Tibial nerve (tissue), 4 donors: ENCODE measurements around the gene KRAS. TPM values are rescaled to one million over a fixed set of nuclear protein-coding genes. Genes with fewer than 3 reads are reported as not detected.
A peak's percentile ranks its signal among the peaks of the same experiment; 100 is the strongest.

ENCODE experiments used
- DNase-seq, 2 donors: peaks; one replicate each; pipeline ENCODE4 v3.0.0-alpha.2; 2019; ENCODE audit warnings: low spot score in 2 of 2
- H3K27ac ChIP-seq, 4 donors: fragments of 200-600 bp; sonication (generic) in 3 of 4; one replicate each; pipeline ENCODE4 v1.5.1; 2017 to 2019; ENCODE audit warnings: mild to moderate bottlenecking in 1 of 4
- H3K27me3 ChIP-seq, 2 donors: fragments of 200-600 bp; sonication (generic) in 1 of 2; one replicate each; pipeline versions ENCODE4 v1.5.1 to v1.6.0; 2017 to 2019
- H3K36me3 ChIP-seq, 3 donors: fragments of 200-600 bp; sonication (generic); one replicate each; pipeline ENCODE4 v1.5.1; 2018 to 2019
- H3K4me1 ChIP-seq, 4 donors: fragments of 200-600 bp; sonication (generic) in 3 of 4; one replicate each; pipeline ENCODE4 v1.5.1; 2017 to 2019
- H3K4me3 ChIP-seq, 4 donors: fragments of 200-600 bp; sonication (generic) in 3 of 4; one replicate each; pipeline ENCODE4 v1.5.1; 2017 to 2019; ENCODE audit warnings: mild to moderate bottlenecking in 1 of 4, moderate library complexity in 1 of 4
- H3K9me3 ChIP-seq, 4 donors: fragments of 200-600 bp; sonication (generic) in 3 of 4; one replicate each; pipeline ENCODE4 v1.5.1; 2017 to 2019
- EP300 ChIP-seq, 2 donors: sonication (generic); formaldehyde crosslinking; IDR thresholded peaks; one replicate each; pipeline ENCODE4 v1.6.1; 2017; ENCODE audit warnings: antibody characterized with exemption in 2 of 2, mild to moderate bottlenecking in 1 of 2
- POLR2A ChIP-seq, 2 donors: fragments of 450-650 bp; IDR thresholded peaks; one replicate each; pipeline ENCODE4 v1.6.1; 2017; ENCODE audit warnings: antibody characterized with exemption in 2 of 2, mild to moderate bottlenecking in 2 of 2, moderate library complexity in 2 of 2
- WGBS, 2 donors: methylation state at CpG; one replicate each; pipeline ENCODE4 v1.1.5; 2018; 5-methylcytosine and 5-hydroxymethylcytosine counted together
- total RNA-seq, 4 donors: library from RNA; depleted of rRNA; stranded (reverse); fragments of >200 nt; gene quantifications; one replicate each; pipeline ENCODE4 v1.1.0, GENCODE V29; 2016
- TF ChIP-seq, protein P1 (sequence below), 5 experiments: fragments of 200-600 bp in 3 of 5; fragments of 450-650 bp in 2 of 5; sonication (generic) in 3 of 5; IDR thresholded peaks; one replicate each; pipeline ENCODE4 v1.5.1; 2016 to 2019; ENCODE audit warnings: antibody characterized with exemption in 5 of 5, mild to moderate bottlenecking in 3 of 5, moderate library complexity in 2 of 5

The KRAS gene
- total RNA-seq, 4 donors from 2014 or later: 19.2 to 36.3 (median 28.0) TPM

- DNase-seq: no peak
- Histone ChIP-seq H3K4me1 (peaks cover 0 to 14% (median 0%) of the 10 kb centered on the region in 4 donors), H3K27me3 (no peaks in the 10 kb centered on the region), H3K4me3 (no peak overlapping the region), H3K9me3 (no peaks in the 10 kb centered on the region), H3K27ac (no peak overlapping the region), H3K36me3 (no peaks in the 10 kb centered on the region)
- 93 to 94% methylated on average over 6 of the region's 6 CpGs for WGBS, 2 donors
- TF ChIP-seq POLR2A (IDR thresholded peaks at IDR 0.05) (no peak), EP300 (IDR thresholded peaks at IDR 0.05) (no peak)
- TF ChIP-seq, protein P1, sequence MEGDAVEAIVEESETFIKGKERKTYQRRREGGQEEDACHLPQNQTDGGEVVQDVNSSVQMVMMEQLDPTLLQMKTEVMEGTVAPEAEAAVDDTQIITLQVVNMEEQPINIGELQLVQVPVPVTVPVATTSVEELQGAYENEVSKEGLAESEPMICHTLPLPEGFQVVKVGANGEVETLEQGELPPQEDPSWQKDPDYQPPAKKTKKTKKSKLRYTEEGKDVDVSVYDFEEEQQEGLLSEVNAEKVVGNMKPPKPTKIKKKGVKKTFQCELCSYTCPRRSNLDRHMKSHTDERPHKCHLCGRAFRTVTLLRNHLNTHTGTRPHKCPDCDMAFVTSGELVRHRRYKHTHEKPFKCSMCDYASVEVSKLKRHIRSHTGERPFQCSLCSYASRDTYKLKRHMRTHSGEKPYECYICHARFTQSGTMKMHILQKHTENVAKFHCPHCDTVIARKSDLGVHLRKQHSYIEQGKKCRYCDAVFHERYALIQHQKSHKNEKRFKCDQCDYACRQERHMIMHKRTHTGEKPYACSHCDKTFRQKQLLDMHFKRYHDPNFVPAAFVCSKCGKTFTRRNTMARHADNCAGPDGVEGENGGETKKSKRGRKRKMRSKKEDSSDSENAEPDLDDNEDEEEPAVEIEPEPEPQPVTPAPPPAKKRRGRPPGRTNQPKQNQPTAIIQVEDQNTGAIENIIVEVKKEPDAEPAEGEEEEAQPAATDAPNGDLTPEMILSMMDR (IDR thresholded peaks at IDR 0.05): no peak
These were observed 27.5 kb upstream of the KRAS start for GRCh38 chr12:25278269-25278668.

DNA sequence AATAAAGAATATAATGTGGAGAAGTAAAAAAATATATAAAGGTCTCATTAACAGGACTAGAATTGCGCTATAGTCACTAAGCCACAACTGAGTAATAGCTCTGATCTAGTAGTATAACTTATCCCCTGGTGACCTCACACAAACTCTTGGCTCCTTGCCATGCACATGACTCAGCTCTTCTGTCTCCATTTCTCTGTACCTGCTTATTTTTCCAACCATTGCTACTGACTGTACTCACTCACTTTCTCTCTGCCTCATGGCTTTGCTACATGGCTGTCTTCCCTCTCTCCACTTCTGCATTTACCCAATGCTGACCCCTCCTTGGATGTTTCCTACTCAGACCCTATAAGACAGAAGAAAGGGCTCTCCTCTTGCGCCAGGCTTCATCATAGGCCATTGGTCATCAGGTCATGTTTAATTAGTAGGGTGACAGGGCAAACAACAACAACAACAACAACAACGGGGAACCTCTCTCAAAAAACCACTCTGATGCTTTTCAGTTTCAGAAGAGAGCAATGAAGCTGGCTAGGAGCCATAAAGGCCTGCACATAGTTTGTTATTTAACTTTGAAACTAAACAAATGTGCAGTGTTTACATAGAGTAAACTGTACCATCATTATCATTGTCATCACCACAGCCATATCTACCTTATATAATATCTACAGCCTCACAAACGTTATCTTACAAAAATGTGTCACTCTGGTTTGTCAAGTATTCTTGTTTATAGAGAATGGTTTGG, 25.6 kb upstream of the KRAS start:
- DNase-seq: peak; percentile 15 to 27
- TF ChIP-seq, protein P1 (IDR thresholded peaks at IDR 0.05): no peak
- no peak for TF ChIP-seq EP300 (IDR thresholded peaks at IDR 0.05)
- no peak for TF ChIP-seq POLR2A (IDR thresholded peaks at IDR 0.05)
- H3K4me1 ChIP-seq: peaks cover 0 to 10% (median 0%) of the 10 kb centered on the region in 4 donors
- H3K9me3 ChIP-seq: no peaks in the 10 kb centered on the region
- no peaks in the 10 kb centered on the region for H3K27me3 ChIP-seq
- no peaks in the 10 kb centered on the region for H3K36me3 ChIP-seq
- H3K4me3 ChIP-seq: no peak overlapping the region
- H3K27ac ChIP-seq: no peak overlapping the region
- 65 to 72% methylated on average over 4 of the region's 4 CpGs for WGBS, 2 donors

DNA sequence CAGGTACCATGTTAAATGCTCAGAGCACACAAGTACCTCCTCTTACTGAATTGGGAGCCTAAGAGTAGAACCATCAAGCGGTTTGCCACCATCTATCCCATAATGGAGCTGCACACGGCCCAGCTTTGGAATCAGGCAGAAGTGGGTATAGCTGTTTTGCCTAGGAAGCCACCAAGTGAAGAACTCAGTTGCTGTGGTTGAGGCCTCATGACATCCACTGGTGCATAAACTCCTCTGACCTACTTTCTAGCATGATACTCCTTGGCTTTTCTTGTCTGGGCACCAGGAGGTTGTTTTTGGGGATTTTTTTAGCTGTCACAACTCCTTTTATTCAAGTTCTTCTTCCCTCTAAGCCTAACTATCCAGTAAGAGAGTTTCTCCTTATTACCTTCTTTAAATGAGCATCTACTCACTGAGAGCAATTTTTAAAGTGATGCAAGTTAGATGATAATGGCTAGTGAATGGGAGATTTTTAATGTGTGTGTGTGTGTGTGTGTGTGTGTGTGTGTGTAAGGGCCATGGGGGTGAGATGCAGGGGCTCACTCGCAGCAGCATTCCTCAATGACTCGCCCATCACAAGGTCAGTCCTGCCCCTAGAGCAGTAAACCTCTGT, 20.9 kb upstream of the KRAS start:
- 67 to 68% methylated on average over 4 of the region's 4 CpGs for WGBS, 2 donors
- H3K4me3 ChIP-seq: no peak overlapping the region

GRCh38 chr12:25269701-25270100, 19.0 kb upstream of the KRAS start:
- no peak overlapping the region for H3K27ac ChIP-seq
- 90% methylated on average over 2 of the region's 2 CpGs for WGBS, 2 donors
- H3K4me3 ChIP-seq: no peak overlapping the region
- no peaks in the 10 kb centered on the region for H3K36me3 ChIP-seq
- H3K4me1 ChIP-seq: no peaks in the 10 kb centered on the region
- DNase-seq: no peak
- TF ChIP-seq POLR2A (IDR thresholded peaks at IDR 0.05): no peak
- TF ChIP-seq EP300 (IDR thresholded peaks at IDR 0.05): no peak
- TF ChIP-seq, protein P1 (IDR thresholded peaks at IDR 0.05): no peak
- H3K9me3 ChIP-seq: no peaks in the 10 kb centered on the region
- no peaks in the 10 kb centered on the region for H3K27me3 ChIP-seq

More for the DNA sequence above, 20.9 kb upstream of the KRAS start:
- DNase-seq: no peak
- H3K27ac ChIP-seq: no peak overlapping the region
- no peaks in the 10 kb centered on the region for H3K9me3 ChIP-seq
- TF ChIP-seq, protein P1 (IDR thresholded peaks at IDR 0.05): no peak
- TF ChIP-seq POLR2A (IDR thresholded peaks at IDR 0.05) (no peak), EP300 (IDR thresholded peaks at IDR 0.05) (no peak)
- peaks cover 0 to 10% (median 0%) of the 10 kb centered on the region in 4 donors for H3K4me1 ChIP-seq
- H3K27me3 ChIP-seq: no peaks in the 10 kb centered on the region
- no peaks in the 10 kb centered on the region for H3K36me3 ChIP-seq

GRCh38 chr12:25266497-25266896, 15.8 kb upstream of the KRAS start:
- Histone ChIP-seq H3K27me3 (no peaks in the 10 kb centered on the region), H3K36me3 (no peaks in the 10 kb centered on the region), H3K9me3 (no peaks in the 10 kb centered on the region), H3K4me1 (no peaks in the 10 kb centered on the region), H3K4me3 (no peak overlapping the region), H3K27ac (no peak overlapping the region)
- no peak for TF ChIP-seq EP300 (IDR thresholded peaks at IDR 0.05)
- TF ChIP-seq, protein P1 (IDR thresholded peaks at IDR 0.05): no peak
- no peak for TF ChIP-seq POLR2A (IDR thresholded peaks at IDR 0.05)
- DNase-seq: no peak
